OCI-LY1 (cell line): ENCODE data around the gene SEC14L1.

Experiments used
- H2AFZ ChIP-seq: fragments of 200-600 bp; sonication (generic), shearing (Covaris generic); 2 replicates; pipeline ENCODE4 v1.6.0; 2014; ENCODE audit warnings: antibody characterized with exemption, mild to moderate bottlenecking, low read length
- H3F3A ChIP-seq: fragments of 200-600 bp; sonication (generic), shearing (Covaris generic); 2 replicates; pipeline ENCODE4 v1.6.0; 2014; ENCODE audit warnings: mild to moderate bottlenecking, antibody characterized with exemption, low read length, moderate library complexity; ENCODE audit not compliant: insufficient read depth
- H3K27ac ChIP-seq: fragments of 200-600 bp; sonication (generic); 2 replicates; pipeline ENCODE4 v1.5.1; 2014; ENCODE audit warnings: low read length, mixed run types, mild to moderate bottlenecking, low read depth; ENCODE audit not compliant: poor library complexity, severe bottlenecking
- H3K27me3 ChIP-seq: fragments of 200-600 bp; sonication (generic); 2 replicates; pipeline ENCODE4 v1.6.0; 2014; ENCODE audit warnings: antibody characterized with exemption, mild to moderate bottlenecking, low read length, moderate library complexity; ENCODE audit not compliant: insufficient read depth
- H3K36me3 ChIP-seq: fragments of 200-600 bp; sonication (generic); 2 replicates; pipeline ENCODE4 v1.6.1; 2014; ENCODE audit warnings: mild to moderate bottlenecking, antibody characterized with exemption, low read length, moderate library complexity, mixed read lengths; ENCODE audit not compliant: insufficient read depth
- H3K4me1 ChIP-seq: fragments of 200-600 bp; sonication (generic); 2 replicates; pipeline ENCODE4 v1.5.1; 2014; ENCODE audit warnings: mild to moderate bottlenecking, low read length, moderate library complexity; ENCODE audit not compliant: insufficient read depth, severe bottlenecking
- H3K4me2 ChIP-seq: fragments of 200-600 bp; sonication (generic), shearing (Covaris generic); 2 replicates; pipeline ENCODE4 v1.6.1; 2014; ENCODE audit warnings: low read length
- H3K4me3 ChIP-seq: fragments of 200-600 bp; sonication (generic); 2 replicates; pipeline ENCODE4 v1.5.1; 2014; ENCODE audit warnings: low read length, low read depth, mild to moderate bottlenecking, mixed read lengths; ENCODE audit not compliant: poor library complexity, severe bottlenecking
- H3K79me2 ChIP-seq: fragments of 200-600 bp; shearing (Covaris generic); 2 replicates; pipeline ENCODE4 v1.6.1; 2016; ENCODE audit warnings: mixed run types, low read length, mixed read lengths; ENCODE audit not compliant: insufficient read depth
- H3K9ac ChIP-seq: fragments of 200-600 bp; sonication (generic), shearing (Covaris generic); 2 replicates; pipeline ENCODE4 v1.6.1; 2014; ENCODE audit warnings: mild to moderate bottlenecking, low read length, mixed read lengths
- H3K9me2 ChIP-seq: fragments of 200-600 bp; sonication (generic), shearing (Covaris generic); 2 replicates; pipeline ENCODE4 v1.6.1; 2014; ENCODE audit warnings: low read depth, mild to moderate bottlenecking, low read length, mixed read lengths
- H3K9me3 ChIP-seq: fragments of 200-600 bp; shearing (Covaris generic); 2 replicates; pipeline ENCODE4 v1.6.1; 2014; ENCODE audit warnings: low read length, mixed read lengths
- H4K20me1 ChIP-seq: fragments of 200-600 bp; sonication (generic), shearing (Covaris generic); 2 replicates; pipeline ENCODE4 v1.6.0; 2016; ENCODE audit warnings: mild to moderate bottlenecking, low read length; ENCODE audit not compliant: insufficient read depth
- CTCF ChIP-seq: fragments of 200-600 bp; sonication (generic), shearing (Covaris generic); IDR thresholded peaks from 2 replicates; pipeline ENCODE4 v1.5.1; 2017; ENCODE audit warnings: mild to moderate bottlenecking, antibody characterized with exemption, low read length, moderate library complexity, mixed read lengths
- EZH2 ChIP-seq: fragments of 200-600 bp; sonication (generic), shearing (Covaris generic); IDR thresholded peaks from 2 replicates; pipeline ENCODE4 v1.8.0; 2017; ENCODE audit warnings: borderline replicate concordance, mixed run types, mild to moderate bottlenecking, antibody characterized with exemption, low read length, moderate library complexity, mixed read lengths

SEC14L1 gene

DNA sequence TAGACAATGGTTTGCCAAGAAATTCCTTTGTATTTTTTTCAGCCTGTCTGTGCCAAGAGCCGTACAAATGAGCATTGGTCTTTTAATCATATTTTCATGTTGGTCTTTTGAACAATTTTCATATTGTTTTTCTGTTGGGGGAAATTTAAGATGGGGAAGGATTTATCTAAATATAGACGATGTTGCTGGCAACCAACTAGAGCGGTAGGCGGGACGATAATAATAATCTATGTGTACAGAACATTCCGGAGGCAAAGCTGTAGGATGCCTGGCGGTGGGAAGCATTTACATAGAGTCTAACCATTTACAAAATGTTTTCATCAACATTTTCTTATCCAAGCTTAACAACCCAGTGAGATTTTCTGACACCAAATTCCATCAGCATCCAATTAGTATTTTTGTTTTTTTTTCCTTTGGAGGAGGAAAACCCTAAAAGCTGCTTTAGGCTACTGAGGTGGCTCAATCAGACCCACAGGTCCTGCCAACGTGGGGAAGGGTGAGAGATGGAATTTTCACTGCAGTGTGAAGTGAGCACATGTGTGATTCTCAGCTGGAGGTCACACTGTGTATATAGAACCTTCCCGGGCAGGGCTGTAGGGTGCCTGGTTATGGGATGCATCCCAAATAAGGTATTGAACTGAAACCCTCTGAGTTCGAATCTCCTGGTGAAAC, 11.7 kb upstream of the SEC14L1 start:
- Histone ChIP-seq H3K36me3 (no peaks in the 10 kb centered on the region), H3K27ac (no peak overlapping the region), H3F3A (no peaks in the 10 kb centered on the region), H3K9me2 (no peaks in the 10 kb centered on the region), H4K20me1 (no peaks in the 10 kb centered on the region), H3K9ac (no peak overlapping the region), H3K79me2 (no peaks in the 10 kb centered on the region), H2AFZ (no peak overlapping the region), H3K4me1 (peaks cover 5% of the 10 kb centered on the region), H3K27me3 (peaks cover 10% of the 10 kb centered on the region), H3K4me2 (no peak overlapping the region), H3K4me3 (no peak overlapping the region), H3K9me3 (no peaks in the 10 kb centered on the region)
- TF ChIP-seq EZH2, result no peak
- no peak for TF ChIP-seq CTCF

- Histone ChIP-seq H3K27me3 (peaks cover 10% of the 10 kb centered on the region), H3K4me3 (no peak overlapping the region), H3K36me3 (no peaks in the 10 kb centered on the region), H3K27ac (no peak overlapping the region), H3F3A (no peaks in the 10 kb centered on the region), H3K9ac (no peak overlapping the region), H3K4me2 (no peak overlapping the region), H3K9me2 (no peaks in the 10 kb centered on the region), H3K4me1 (peaks cover 5% of the 10 kb centered on the region), H4K20me1 (no peaks in the 10 kb centered on the region), H3K79me2 (no peaks in the 10 kb centered on the region), H2AFZ (no peak overlapping the region), H3K9me3 (no peaks in the 10 kb centered on the region)
- TF ChIP-seq CTCF (no peak), EZH2 (no peak)
These were observed 11.0 kb upstream of the SEC14L1 start for GRCh38 chr17:77129568-77130301.

- H3K4me2 ChIP-seq, result no peak overlapping the region
- peaks cover 5% of the 10 kb centered on the region for H3K4me1 ChIP-seq
- H3F3A ChIP-seq, result no peaks in the 10 kb centered on the region
- H3K9me2 ChIP-seq, result no peaks in the 10 kb centered on the region
- no peak overlapping the region for H3K9ac ChIP-seq
- H3K9me3 ChIP-seq, result no peaks in the 10 kb centered on the region
- H3K27ac ChIP-seq, result no peak overlapping the region
- H3K79me2 ChIP-seq, result no peaks in the 10 kb centered on the region
- H2AFZ ChIP-seq, result no peak overlapping the region
- H3K27me3 ChIP-seq, result peaks cover 10% of the 10 kb centered on the region
- no peak overlapping the region for H3K4me3 ChIP-seq
- TF ChIP-seq EZH2, result no peak
- no peak for TF ChIP-seq CTCF
- no peaks in the 10 kb centered on the region for H3K36me3 ChIP-seq
- H4K20me1 ChIP-seq, result no peaks in the 10 kb centered on the region
These were observed 10.2 kb upstream of the SEC14L1 start for GRCh38 chr17:77130525-77130924.
